ENCODE measurements around the gene RGL3. TPM values are rescaled to one million over a fixed set of nuclear protein-coding genes. Genes with fewer than 3 reads are reported as not detected.

Gene RGL3
- total RNA-seq, 1 donor from 2014 or later = 0.33 TPM

- Mint-ChIP-seq H3K27me3 (peaks cover 7% of the 10 kb centered on the region), H3K27ac (no peak overlapping the region)
- no peak for ATAC-seq (ENCODE audit: low read depth)
These were observed 14.4 kb downstream of the RGL3 start for GRCh38 chr19:11404588-11405222.

DNA sequence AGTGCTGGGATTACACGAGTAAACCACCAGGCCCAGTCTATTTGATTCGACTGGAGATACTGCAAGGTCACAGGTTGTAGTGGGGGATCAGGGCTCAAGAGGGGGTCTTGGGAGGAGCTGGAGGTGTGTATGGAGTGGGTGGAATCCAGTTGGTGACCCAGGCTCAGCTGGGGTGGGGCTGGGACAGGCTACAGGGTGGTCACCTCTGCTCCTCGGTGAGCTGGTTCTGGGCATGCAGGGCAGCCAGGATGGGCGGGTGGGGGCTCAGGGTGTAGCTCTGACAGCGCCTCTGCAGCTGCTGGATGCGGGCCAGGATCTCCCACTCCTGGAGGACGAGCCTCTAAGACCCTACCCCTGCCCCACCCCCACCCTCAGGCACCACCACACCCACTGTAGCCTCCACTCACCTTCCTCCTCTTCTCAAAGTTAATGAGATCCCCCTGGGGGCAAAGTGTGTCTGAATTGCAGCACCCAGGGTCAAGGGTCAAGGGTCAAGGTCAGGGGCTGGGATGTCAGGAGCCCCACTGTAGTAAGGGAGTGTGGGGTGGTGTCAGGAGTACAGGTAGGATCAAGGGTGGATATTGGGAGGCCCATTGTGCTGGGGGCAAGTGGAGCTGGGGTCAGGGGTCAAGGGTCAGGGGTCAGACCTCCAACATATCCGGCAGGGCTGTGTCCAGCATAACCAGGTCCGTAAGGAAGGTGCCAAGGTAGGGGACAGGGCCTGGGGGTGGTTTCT lies 17.1 kb downstream of the RGL3 start:
- POLR2A ChIA-PET = no interaction called here
- DNase-seq = no peak
- CTCF ChIA-PET = interaction anchor here (0.9 to 1.5 kb wide), 2 partner anchors 21 to 81 kb away, joined by 3 to 5 read pairs; no protein-coding TSS in a partner anchor
- TF ChIP-seq, protein P1, sequence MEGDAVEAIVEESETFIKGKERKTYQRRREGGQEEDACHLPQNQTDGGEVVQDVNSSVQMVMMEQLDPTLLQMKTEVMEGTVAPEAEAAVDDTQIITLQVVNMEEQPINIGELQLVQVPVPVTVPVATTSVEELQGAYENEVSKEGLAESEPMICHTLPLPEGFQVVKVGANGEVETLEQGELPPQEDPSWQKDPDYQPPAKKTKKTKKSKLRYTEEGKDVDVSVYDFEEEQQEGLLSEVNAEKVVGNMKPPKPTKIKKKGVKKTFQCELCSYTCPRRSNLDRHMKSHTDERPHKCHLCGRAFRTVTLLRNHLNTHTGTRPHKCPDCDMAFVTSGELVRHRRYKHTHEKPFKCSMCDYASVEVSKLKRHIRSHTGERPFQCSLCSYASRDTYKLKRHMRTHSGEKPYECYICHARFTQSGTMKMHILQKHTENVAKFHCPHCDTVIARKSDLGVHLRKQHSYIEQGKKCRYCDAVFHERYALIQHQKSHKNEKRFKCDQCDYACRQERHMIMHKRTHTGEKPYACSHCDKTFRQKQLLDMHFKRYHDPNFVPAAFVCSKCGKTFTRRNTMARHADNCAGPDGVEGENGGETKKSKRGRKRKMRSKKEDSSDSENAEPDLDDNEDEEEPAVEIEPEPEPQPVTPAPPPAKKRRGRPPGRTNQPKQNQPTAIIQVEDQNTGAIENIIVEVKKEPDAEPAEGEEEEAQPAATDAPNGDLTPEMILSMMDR (IDR thresholded peaks at IDR 0.05) = no peak
- Mint-ChIP-seq H3K4me1 (peaks cover 5% of the 10 kb centered on the region), H3K4me3 (no peak overlapping the region), H3K27me3 (no peaks in the 10 kb centered on the region), H3K36me3 (ENCODE audit: low read depth) (no peaks in the 10 kb centered on the region), H3K27ac (no peak overlapping the region), H3K9me3 (no peaks in the 10 kb centered on the region)
- intact Hi-C loops (cut with micrococcal nuclease) = no loop called here
- ATAC-seq (ENCODE audit: low read depth) = no peak

More at GRCh38 chr19:11404588-11405222, 14.4 kb downstream of the RGL3 start:
- H3K4me1 Mint-ChIP-seq = peaks cover 5% of the 10 kb centered on the region
- H3K4me3 Mint-ChIP-seq = no peak overlapping the region
- POLR2A ChIA-PET = interaction anchor here (0.7 kb wide), 1 partner anchor 20 kb away, joined by 3 read pairs; the partner anchor contains the start of gene EPOR
- H3K36me3 Mint-ChIP-seq (ENCODE audit: low read depth) = no peaks in the 10 kb centered on the region
- intact Hi-C loops (cut with micrococcal nuclease) = no loop called here
- DNase-seq = no peak
- CTCF ChIA-PET = no interaction called here
- TF ChIP-seq, protein P1 (IDR thresholded peaks at IDR 0.05) = no peak
- H3K9me3 Mint-ChIP-seq = no peaks in the 10 kb centered on the region

DNA sequence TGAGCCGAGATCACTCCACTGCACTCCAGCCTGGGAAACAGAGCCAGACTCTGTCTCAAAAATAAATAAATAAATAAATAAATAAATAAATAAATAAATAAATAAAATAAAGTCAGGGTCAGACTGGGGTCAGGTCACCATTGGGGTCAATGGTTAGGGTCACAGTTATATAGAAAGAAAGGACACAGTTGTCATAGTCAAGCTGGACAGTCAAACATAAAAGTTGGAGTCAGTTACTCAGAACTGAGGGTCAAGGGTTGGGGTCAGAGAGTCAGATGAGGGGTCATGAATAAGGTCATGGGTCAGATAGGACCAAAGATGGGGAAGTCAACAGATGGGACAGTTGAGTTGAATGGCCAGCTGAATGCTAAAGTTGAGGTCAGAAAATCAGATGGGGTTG lies 18.3 kb downstream of the RGL3 start:
- no peak overlapping the region for H3K4me3 Mint-ChIP-seq
- ChIA-PET CTCF (interaction anchor here (1.5 kb wide), 1 partner anchor 20 kb away, joined by 5 read pairs; no protein-coding TSS in a partner anchor), POLR2A (no interaction called here)
- H3K9me3 Mint-ChIP-seq = no peaks in the 10 kb centered on the region
- H3K4me1 Mint-ChIP-seq = no peaks in the 10 kb centered on the region
- H3K27me3 Mint-ChIP-seq = peaks cover 2% of the 10 kb centered on the region
- intact Hi-C loops (cut with micrococcal nuclease) = no loop called here
- H3K36me3 Mint-ChIP-seq (ENCODE audit: low read depth) = no peaks in the 10 kb centered on the region
- TF ChIP-seq, protein P1 (IDR thresholded peaks at IDR 0.05) = no peak
- DNase-seq (no peak), ATAC-seq (ENCODE audit: low read depth) (no peak)
- H3K27ac Mint-ChIP-seq = no peak overlapping the region

DNA sequence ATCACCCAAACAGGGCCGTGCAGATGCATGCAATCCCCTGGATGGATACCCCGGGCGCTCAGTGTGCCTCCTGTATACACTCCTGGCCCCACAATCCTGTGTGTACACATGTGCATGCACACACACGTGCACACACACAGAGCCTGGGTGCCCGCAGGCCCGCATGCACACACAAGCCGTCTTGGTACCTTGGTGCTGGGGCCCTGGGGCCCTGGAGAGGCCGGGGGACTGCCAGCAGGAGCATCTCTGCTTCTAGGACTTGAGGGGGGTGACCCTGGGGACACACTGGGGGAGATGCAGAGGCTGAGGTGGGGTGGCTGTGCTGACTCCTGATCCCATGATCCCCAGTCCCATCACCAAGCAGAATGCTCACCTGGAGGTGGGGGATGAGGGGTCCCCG lies 19.4 kb downstream of the RGL3 start:
- TF ChIP-seq, protein P1 (IDR thresholded peaks at IDR 0.05) = no peak
- CTCF ChIA-PET = no interaction called here
- H3K36me3 Mint-ChIP-seq (ENCODE audit: low read depth) = no peaks in the 10 kb centered on the region
- peaks cover 6% of the 10 kb centered on the region for H3K27me3 Mint-ChIP-seq
- intact Hi-C loops (cut with micrococcal nuclease) = no loop called here
- H3K4me3 Mint-ChIP-seq = no peak overlapping the region
- ATAC-seq (ENCODE audit: low read depth) (no peak), DNase-seq (no peak)
- no peaks in the 10 kb centered on the region for H3K9me3 Mint-ChIP-seq
- no peak overlapping the region for H3K27ac Mint-ChIP-seq
- POLR2A ChIA-PET = no interaction called here
- no peaks in the 10 kb centered on the region for H3K4me1 Mint-ChIP-seq

DNA sequence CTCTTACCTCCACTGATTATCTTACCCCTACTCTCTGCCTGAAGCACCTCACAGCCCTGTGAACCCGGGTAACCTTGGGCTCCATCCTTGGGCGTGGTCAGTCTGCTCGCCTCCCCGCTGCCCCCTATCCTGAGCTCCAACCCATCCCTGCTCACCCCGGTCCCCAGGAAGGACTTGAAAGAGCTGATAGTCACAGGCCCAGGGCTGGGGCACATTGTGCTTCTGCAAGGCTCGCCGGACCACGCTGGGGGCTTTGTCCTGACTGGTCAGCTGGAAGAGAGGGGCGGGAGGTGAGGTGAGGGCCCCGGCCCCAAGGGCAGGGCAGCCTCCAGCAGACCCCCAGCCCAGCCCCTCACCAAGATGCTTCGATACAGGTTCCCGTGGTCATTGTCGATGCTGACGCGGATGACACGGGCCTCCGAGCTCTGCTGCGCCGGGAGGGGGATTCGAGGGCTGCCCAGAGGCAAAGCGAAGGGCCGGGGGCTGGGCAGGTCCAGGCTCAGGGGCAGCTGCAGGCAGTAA lies 22.0 kb downstream of the RGL3 start:
- ATAC-seq (ENCODE audit: low read depth) (no peak), DNase-seq (no peak)
- Mint-ChIP-seq H3K4me3 (no peak overlapping the region), H3K27me3 (peaks cover 6% of the 10 kb centered on the region), H3K27ac (no peak overlapping the region), H3K9me3 (no peaks in the 10 kb centered on the region), H3K36me3 (ENCODE audit: low read depth) (no peaks in the 10 kb centered on the region), H3K4me1 (peaks cover 8% of the 10 kb centered on the region)
- ChIA-PET POLR2A (interaction anchor here (0.7 kb wide), 1 partner anchor 17 kb away, joined by 3 read pairs; no protein-coding TSS in a partner anchor), CTCF (no interaction called here)
- intact Hi-C loops (cut with micrococcal nuclease) = no loop called here
- TF ChIP-seq, protein P1 (IDR thresholded peaks at IDR 0.05) = no peak

Data from activated B cell treated with CpG ODN at 0.5 μM for 24 hours (primary cell).